Prostate gland (tissue), 2 donors: ENCODE data around the gene SIK2.
A peak's percentile ranks its signal among the peaks of the same experiment; 100 is the strongest.

ENCODE experiments used
- POLR2A ChIP-seq: fragments of 450-650 bp; IDR thresholded peaks from one replicate; pipeline ENCODE4 v1.6.1; 2016; ENCODE audit warnings: antibody characterized with exemption, mild to moderate bottlenecking
- TF ChIP-seq, protein P1 (sequence below), 4 experiments: fragments of 200-600 bp in 2 of 4; fragments of 450-650 bp in 2 of 4; sonication (generic) in 2 of 4; IDR thresholded peaks; 1 replicate in 3 of 4; 2 replicates in 1 of 4; pipeline ENCODE4 v1.5.1; 2016 to 2019; ENCODE audit warnings: antibody characterized with exemption in 4 of 4, mild to moderate bottlenecking in 2 of 4, moderate library complexity in 2 of 4

GRCh38 chr11:111777094-111778046, 175.1 kb downstream of the SIK2 start:
- TF ChIP-seq, protein P1, sequence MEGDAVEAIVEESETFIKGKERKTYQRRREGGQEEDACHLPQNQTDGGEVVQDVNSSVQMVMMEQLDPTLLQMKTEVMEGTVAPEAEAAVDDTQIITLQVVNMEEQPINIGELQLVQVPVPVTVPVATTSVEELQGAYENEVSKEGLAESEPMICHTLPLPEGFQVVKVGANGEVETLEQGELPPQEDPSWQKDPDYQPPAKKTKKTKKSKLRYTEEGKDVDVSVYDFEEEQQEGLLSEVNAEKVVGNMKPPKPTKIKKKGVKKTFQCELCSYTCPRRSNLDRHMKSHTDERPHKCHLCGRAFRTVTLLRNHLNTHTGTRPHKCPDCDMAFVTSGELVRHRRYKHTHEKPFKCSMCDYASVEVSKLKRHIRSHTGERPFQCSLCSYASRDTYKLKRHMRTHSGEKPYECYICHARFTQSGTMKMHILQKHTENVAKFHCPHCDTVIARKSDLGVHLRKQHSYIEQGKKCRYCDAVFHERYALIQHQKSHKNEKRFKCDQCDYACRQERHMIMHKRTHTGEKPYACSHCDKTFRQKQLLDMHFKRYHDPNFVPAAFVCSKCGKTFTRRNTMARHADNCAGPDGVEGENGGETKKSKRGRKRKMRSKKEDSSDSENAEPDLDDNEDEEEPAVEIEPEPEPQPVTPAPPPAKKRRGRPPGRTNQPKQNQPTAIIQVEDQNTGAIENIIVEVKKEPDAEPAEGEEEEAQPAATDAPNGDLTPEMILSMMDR (IDR thresholded peaks at IDR 0.05): peak; percentile 37 to 89 (median 80)
- TF ChIP-seq POLR2A: no peak
